ENCODE data around the gene FAF1.

DNA sequence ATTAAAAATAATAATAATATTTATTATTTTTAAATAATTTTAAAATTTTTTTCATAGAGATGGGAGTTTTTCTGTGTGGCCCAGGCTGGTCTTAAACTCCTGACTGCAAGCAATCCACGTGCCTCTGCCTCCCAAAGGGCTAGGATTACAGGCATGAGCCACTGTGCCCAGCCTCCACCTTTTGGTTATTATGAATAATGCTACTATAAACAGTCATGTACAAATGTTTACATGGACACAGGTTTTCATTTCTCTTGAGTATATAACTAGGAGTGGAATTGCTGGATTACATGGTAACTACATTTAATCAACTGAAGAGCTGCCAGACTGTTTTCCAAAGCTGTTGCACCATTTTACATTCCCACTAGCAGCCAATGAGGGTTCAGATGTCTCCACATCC is 433.6 kb downstream of the FAF1 start:
- TF ChIP-seq POLR2A (IDR thresholded peaks at IDR 0.05; ENCODE audit: low read depth, low read length) (no peak), POLR2AphosphoS5 (IDR thresholded peaks at IDR 0.05; ENCODE audit: insufficient read depth, low read depth, low read length) (no peak), EZH2 (IDR thresholded peaks at IDR 0.05; ENCODE audit: borderline replicate concordance, low read depth, low read length, severe bottlenecking) (no peak), GATA2 (IDR thresholded peaks at IDR 0.05; ENCODE audit: insufficient read depth, insufficient read length, low read depth, low read length) (no peak), JUN (IDR thresholded peaks at IDR 0.05; ENCODE audit: borderline replicate concordance, insufficient read depth, insufficient read length, low read depth) (no peak)
- TF ChIP-seq, protein P1, sequence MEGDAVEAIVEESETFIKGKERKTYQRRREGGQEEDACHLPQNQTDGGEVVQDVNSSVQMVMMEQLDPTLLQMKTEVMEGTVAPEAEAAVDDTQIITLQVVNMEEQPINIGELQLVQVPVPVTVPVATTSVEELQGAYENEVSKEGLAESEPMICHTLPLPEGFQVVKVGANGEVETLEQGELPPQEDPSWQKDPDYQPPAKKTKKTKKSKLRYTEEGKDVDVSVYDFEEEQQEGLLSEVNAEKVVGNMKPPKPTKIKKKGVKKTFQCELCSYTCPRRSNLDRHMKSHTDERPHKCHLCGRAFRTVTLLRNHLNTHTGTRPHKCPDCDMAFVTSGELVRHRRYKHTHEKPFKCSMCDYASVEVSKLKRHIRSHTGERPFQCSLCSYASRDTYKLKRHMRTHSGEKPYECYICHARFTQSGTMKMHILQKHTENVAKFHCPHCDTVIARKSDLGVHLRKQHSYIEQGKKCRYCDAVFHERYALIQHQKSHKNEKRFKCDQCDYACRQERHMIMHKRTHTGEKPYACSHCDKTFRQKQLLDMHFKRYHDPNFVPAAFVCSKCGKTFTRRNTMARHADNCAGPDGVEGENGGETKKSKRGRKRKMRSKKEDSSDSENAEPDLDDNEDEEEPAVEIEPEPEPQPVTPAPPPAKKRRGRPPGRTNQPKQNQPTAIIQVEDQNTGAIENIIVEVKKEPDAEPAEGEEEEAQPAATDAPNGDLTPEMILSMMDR (IDR thresholded peaks at IDR 0.05; ENCODE audit: extremely low read depth in 1 of 2, insufficient read depth in 1 of 2, low read depth in 1 of 2, low read length in 2 of 2): no peak
- TF ChIP-seq, protein P2, sequence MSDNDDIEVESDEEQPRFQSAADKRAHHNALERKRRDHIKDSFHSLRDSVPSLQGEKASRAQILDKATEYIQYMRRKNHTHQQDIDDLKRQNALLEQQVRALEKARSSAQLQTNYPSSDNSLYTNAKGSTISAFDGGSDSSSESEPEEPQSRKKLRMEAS (IDR thresholded peaks at IDR 0.05; ENCODE audit: insufficient read depth, insufficient read length): no peak
